Measurements from ENCODE around the gene SCNN1G. TPM values are rescaled to one million over a fixed set of nuclear protein-coding genes. Genes with fewer than 3 reads are reported as not detected.

Gene SCNN1G
- total RNA-seq, 1 experiment from 2014 or later = not detected

- DNase-seq (ENCODE audit: low read depth) = no peak
Measured at GRCh38 chr16:23196539-23196938, 14.0 kb downstream of the SCNN1G start.

GRCh38 chr16:23202166-23202565 is 19.6 kb downstream of the SCNN1G start:
- DNase-seq (ENCODE audit: low read depth) = no peak

- no peak for DNase-seq (ENCODE audit: low read depth)
Measured at GRCh38 chr16:23206986-23207385, 24.4 kb downstream of the SCNN1G start.

DNA sequence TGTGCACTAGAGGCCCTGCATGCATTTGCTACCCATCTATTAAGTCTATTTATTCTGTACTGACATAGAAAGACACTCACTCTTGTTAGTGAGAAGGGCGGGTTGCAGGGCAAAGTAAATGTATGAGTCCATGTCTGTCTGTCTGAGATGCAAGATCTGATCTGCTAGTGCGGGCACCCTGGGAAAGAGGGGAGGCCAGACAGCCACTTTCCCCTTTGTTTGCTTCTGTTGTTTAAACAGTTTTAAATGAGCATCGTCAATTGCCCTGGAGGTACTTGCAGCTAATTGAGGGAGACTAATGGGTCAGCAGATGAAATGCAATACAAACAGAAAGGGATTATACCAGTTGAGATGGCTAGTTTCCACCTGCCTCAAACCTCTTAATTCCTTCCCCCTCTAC is 24.9 kb downstream of the SCNN1G start:
- no peak for DNase-seq (ENCODE audit: low read depth)

GRCh38 chr16:23209606-23210005 is 27.1 kb downstream of the SCNN1G start:
- no peak for DNase-seq (ENCODE audit: low read depth)

DNA sequence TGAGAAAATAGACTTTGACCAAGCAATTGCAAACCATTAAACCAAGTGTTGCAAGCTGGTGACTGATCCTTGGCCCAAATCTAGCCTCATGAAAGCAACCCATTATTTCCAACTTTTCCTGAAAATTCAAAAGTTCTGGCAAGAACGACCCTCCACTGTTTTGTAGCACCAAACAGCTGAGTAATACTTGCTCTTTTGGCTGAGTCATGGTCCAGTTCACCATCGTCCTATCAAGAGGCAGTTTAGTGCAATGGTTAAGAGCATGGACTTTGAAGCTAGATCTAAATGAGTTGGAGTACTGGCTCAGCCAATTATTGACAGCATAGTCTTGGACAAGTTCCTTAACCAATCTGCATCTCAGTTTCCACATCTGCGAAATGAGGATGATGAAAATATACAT is 31.3 kb downstream of the SCNN1G start:
- DNase-seq (ENCODE audit: low read depth) = no peak

DNA sequence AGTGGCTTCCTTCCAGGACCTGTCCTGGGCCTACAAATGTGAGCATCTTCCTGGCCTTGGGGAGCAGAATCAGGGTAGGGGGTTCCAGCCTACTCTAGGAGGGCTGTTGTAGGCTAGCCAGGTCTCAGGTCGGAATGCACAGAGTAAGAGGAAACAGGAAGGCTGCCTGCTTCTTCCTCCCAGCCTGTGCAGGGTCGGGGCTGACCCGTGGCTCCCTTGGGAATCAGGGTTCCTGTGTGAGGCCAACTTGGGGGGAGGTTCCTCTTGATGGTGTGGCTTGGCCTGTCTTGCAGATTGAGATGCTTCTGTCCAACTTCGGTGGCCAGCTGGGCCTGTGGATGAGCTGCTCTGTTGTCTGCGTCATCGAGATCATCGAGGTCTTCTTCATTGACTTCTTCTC is 32.3 kb downstream of the SCNN1G start:
- DNase-seq (ENCODE audit: low read depth) = no peak

DNA sequence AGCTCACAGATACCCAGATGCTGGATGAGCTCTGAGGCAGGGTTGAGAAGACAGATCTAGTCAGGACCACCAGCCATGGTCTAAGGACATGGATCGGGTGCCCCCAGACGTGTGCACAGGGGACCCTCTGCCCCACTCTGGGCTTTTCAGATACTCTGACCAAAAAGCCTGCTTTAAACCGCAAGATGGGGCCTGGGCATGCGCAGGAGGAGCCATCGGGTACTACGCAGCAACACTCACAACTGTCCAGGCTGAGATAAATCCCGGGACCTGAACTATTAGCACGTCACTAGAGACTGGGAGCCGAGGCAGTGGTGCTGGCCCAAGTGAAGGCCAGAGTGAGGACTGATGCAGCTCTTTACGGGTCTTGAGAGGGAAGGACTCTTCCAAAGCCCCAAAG is 32.9 kb downstream of the SCNN1G start:
- DNase-seq (ENCODE audit: low read depth) = no peak

GRCh38 chr16:23216658-23217246 is 34.2 kb downstream of the SCNN1G start:
- DNase-seq (ENCODE audit: low read depth) = no peak

- DNase-seq (ENCODE audit: low read depth) = no peak
Measured at GRCh38 chr16:23217646-23218045, 35.1 kb downstream of the SCNN1G start.

DNA sequence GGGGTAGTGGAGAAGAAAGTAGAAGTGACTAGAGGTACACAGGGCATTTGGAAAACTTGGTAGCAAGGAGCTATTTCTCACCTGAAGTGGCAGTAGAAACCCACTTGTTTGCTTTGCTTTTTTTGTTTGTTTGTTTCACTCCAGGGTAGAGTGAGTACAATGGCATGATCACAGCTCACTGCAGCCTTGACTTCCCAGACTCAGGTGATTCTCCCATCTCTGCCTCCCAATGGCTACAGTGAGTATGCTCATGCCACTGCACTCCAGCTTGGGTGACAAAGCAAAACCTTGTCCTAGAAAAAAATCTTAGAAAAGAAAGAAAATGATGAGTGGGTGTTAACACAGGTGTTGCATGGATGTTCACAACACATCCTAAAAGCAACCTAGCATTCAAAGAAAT is 40.4 kb downstream of the SCNN1G start:
- DNase-seq (ENCODE audit: low read depth) = no peak

DNA sequence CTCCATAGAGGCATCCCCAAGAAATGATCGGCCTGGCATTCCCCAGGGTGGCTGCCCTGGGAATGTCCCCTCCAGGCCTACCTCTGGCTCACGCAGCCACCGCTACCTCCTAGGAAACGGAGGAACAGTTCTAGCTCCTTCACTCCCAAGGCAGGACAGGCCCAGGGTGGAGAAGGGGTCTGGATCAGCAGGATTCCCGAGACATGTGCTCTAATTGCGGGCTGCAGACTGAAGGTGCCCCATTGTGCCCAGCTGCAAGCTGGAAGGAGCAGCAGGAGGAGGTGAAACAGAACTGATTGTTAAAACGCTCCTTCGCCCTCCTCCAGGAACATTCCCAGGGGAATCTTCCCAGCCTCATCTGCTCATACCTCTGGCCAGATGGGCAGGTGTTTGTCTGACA is 40.8 kb downstream of the SCNN1G start:
- DNase-seq (ENCODE audit: low read depth) = no peak

GRCh38 chr16:23225109-23225508 is 42.6 kb downstream of the SCNN1G start:
- no peak for DNase-seq (ENCODE audit: low read depth)

DNA sequence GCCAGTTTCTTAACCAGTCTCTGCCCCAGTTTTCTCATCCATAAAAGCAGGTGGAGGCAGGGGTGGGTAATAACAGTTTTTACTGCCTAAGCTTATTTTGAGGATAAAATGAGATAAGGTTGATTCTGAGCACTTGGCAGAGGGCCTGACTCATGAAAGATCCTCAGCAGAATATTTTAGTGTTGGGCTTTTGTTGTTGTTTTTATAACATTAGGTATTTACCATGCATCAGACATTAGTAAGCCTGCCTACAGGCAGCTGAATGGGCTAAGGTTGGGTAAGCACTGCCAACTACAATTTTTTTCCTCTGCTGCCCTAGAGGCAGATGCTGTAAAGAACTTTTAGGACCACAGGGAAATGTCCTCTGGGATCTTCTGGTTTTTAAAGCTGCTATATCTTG is 43.1 kb downstream of the SCNN1G start:
- peak; percentile 58 for DNase-seq (ENCODE audit: low read depth)

- no peak for DNase-seq (ENCODE audit: low read depth)
Measured at GRCh38 chr16:23227529-23227928, 45.0 kb downstream of the SCNN1G start.

DNA sequence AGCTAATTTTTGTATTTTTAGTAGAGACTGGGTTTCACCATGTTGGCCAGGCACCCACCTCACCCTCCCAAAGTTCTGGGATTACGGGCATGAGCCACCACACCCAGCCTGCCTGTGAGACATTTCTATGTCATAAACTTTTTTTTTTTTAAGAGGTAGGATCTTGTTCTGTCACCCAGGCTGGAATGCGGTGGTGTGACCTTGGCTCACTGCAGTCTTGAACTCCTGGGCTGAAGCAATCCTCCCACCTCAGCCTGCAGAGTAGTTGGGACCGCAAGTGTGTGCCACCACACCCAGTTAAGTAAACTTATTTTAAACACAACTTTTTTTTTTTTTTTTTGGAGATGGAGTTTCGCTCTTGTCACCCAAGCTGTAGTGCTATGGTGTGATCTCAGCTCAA is 47.2 kb downstream of the SCNN1G start:
- peak; percentile 68 for DNase-seq (ENCODE audit: low read depth)

- no peak for DNase-seq (ENCODE audit: low read depth)
Measured at GRCh38 chr16:23232806-23233205, 50.3 kb downstream of the SCNN1G start.

DNA sequence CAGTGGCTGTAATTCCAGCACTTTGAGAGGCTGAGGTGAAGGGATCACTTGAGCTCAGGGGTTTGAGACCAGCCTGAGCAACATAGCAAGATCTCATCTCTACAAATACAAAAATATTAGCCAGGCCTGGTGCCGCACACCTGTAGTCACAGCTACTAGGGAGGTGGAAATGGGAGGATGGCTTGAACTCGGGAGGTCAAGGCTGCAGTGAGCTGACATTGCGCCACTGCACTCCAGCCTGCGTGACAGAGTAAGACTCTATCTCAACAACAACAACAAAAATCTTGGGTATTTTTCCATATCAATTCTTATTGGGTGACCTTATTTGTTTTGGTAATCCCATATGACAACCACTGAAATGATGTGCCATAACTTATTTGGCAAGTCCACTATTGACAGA is 52.6 kb downstream of the SCNN1G start:
- DNase-seq (ENCODE audit: low read depth) = no peak

DNA sequence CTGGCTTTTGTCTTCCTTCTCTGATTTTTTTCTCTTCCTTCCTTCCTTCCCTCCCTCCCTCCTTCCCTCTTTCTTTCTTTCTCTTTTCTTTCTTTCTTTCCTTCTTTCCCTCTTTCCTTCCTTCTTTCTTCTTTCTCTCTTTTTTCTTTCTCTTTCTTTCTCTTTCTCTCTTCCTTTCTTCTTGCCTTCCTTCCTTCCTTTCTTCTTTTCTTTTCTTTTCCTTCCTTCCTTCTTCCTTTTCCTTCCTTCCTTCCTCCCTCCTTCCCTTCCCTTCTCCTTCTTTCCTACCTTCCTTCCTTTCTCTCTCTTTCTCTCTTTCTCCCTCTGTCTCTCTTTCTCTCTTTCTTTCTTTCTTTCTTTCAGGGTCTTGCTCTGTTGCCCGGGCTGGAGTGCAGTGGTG is 54.4 kb downstream of the SCNN1G start:
- DNase-seq (ENCODE audit: low read depth) = no peak

DNA sequence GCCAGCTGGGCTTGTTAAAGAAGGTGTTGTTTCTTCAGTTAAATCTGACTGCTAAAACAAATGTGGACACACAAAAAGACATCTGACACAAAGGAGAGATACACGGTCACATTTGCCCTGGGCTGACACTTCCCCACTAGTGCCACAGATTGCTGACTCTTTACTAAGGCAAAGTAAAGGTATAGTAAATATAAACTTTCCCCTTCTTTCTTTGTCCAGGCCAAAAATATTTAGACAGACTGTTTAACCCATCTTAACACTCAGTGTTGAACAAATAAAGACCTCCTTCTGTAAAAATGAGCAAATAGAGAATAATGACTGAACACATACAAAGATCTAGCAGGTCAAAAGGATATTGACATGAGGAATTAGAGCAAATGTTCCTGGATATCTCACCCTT is 58.4 kb downstream of the SCNN1G start:
- DNase-seq (ENCODE audit: low read depth) = no peak

- DNase-seq (ENCODE audit: low read depth) = no peak
Measured at GRCh38 chr16:23244122-23244521, 61.6 kb downstream of the SCNN1G start.

GRCh38 chr16:23245268-23245667 is 62.7 kb downstream of the SCNN1G start:
- no peak for DNase-seq (ENCODE audit: low read depth)

GRCh38 chr16:23248261-23249194 is 66.0 kb downstream of the SCNN1G start:
- peak; percentile 79 for DNase-seq (ENCODE audit: low read depth)

All from M059J (cell line).